ENCODE results near the gene ZNF646. TPM values are rescaled to one million over a fixed set of nuclear protein-coding genes. Genes with fewer than 3 reads are reported as not detected.

Gene ZNF646
- total and polyA plus RNA-seq, 2 of the 13 experiments (the other 11 are each of a cell fraction or from before 2014, with no cell fraction given): 3.4 to 10.9 TPM

GRCh38 chr16:31117384-31118222, 43.4 kb downstream of the ZNF646 start, which contains the start of gene KAT8 (continued):
- TF ChIP-seq ZNF691 (CRISPR knock-in tag; IDR thresholded peaks at IDR 0.05; ENCODE audit: borderline replicate concordance, low read depth) (no peak; the same call in 1 of the 2 replicates), STAG1 (CRISPR knock-in tag; IDR thresholded peaks at IDR 0.05) (no peak), ZHX1 (CRISPR knock-in tag; IDR thresholded peaks at IDR 0.05; ENCODE audit: low read depth) (peak; percentile 97), ONECUT2 (CRISPR knock-in tag; IDR thresholded peaks at IDR 0.05) (no peak), ZZZ3 (CRISPR knock-in tag; IDR thresholded peaks at IDR 0.05; ENCODE audit: borderline replicate concordance) (no peak; the same call in 1 of the 2 replicates), SYNCRIP (IDR thresholded peaks at IDR 0.05; ENCODE audit: insufficient read depth, low read depth, low read length) (no peak), BORCS8-MEF2B (CRISPR knock-in tag; IDR thresholded peaks at IDR 0.05) (peak; percentile 79), HNF1B (CRISPR knock-in tag; IDR thresholded peaks at IDR 0.05) (peak; percentile 51; the same call in 1 of the 2 replicates), FOXK1 (CRISPR knock-in tag; IDR thresholded peaks at IDR 0.05; ENCODE audit: borderline replicate concordance, low read depth) (peak; percentile 94), U2AF2 (IDR thresholded peaks at IDR 0.05; ENCODE audit: low read depth, low read length) (no peak), PCBP2 (optimal IDR thresholded peaks at IDR 0.05; ENCODE audit: low read depth, low read length, poor library complexity, severe bottlenecking) (no peak), DMAP1 (CRISPR knock-in tag; IDR thresholded peaks at IDR 0.05) (peak; percentile 65), ZNF597 (CRISPR knock-in tag; IDR thresholded peaks at IDR 0.05) (no peak), FIP1L1 (IDR thresholded peaks at IDR 0.05; ENCODE audit: borderline replicate concordance, insufficient read depth, low read depth, low read length) (0 out of 2 replicates have a peak, but pooled peaks have one; percentile 61), ZFP36L2 (CRISPR knock-in tag; IDR thresholded peaks at IDR 0.05) (no peak), HDAC1 (CRISPR knock-in tag; IDR thresholded peaks at IDR 0.05) (peak; percentile 93), PHF21A (CRISPR knock-in tag; IDR thresholded peaks at IDR 0.05) (peak; percentile 76), ARNT2 (CRISPR knock-in tag; IDR thresholded peaks at IDR 0.05; ENCODE audit: low read depth) (no peak; the same call in none of the 2 replicates), CEBPG (CRISPR knock-in tag; IDR thresholded peaks at IDR 0.05) (peak; percentile 59), SIX4 (CRISPR knock-in tag; IDR thresholded peaks at IDR 0.05) (0 out of 2 replicates have a peak, but pooled peaks have one; percentile 11), ZNF33A (CRISPR knock-in tag; IDR thresholded peaks at IDR 0.05; ENCODE audit: borderline replicate concordance) (no peak), ATF2 (CRISPR knock-in tag; IDR thresholded peaks at IDR 0.05) (peak; percentile 82)
